Trophoblast cell (in vitro differentiated cells and primary cell): ENCODE measurements around the gene PTPRN.
"Not testable (repeated sequence)": the region's sequence is repeated elsewhere in the genome, so short reads cannot be mapped to it uniquely, and the experiment has no call there.

Experiments
- DNase-seq, 2 donors: peaks; one replicate each; pipeline ENCODE4 v3.0.0-alpha.2; 2016
- H2AFZ ChIP-seq: 2 replicates; pipeline ENCODE4 v1.6.1; 2013; ENCODE audit warnings: low read length, moderate library complexity, mild to moderate bottlenecking; ENCODE audit not compliant: insufficient read depth, poor library complexity
- H2AK5ac ChIP-seq: 2 replicates; pipeline ENCODE4 v1.6.1; 2013; ENCODE audit warnings: mild to moderate bottlenecking, low read length
- H2BK120ac ChIP-seq: 2 replicates; pipeline ENCODE4 v1.6.1; 2013; ENCODE audit warnings: low read length, mild to moderate bottlenecking, moderate library complexity; ENCODE audit not compliant: insufficient read depth, poor library complexity
- H2BK12ac ChIP-seq: 2 replicates; pipeline ENCODE4 v1.6.1; 2013; ENCODE audit warnings: mild to moderate bottlenecking, low read length, moderate library complexity
- H2BK5ac ChIP-seq: 2 replicates; pipeline ENCODE4 v1.6.1; 2013; ENCODE audit warnings: low read length, low read depth, moderate library complexity, mild to moderate bottlenecking; ENCODE audit not compliant: poor library complexity
- H3K14ac ChIP-seq: 2 replicates; pipeline ENCODE4 v1.6.1; 2013; ENCODE audit warnings: mild to moderate bottlenecking, low read length
- H3K18ac ChIP-seq: 2 replicates; pipeline ENCODE4 v1.6.1; 2013; ENCODE audit warnings: mild to moderate bottlenecking, low read length
- H3K23ac ChIP-seq: 2 replicates; pipeline ENCODE4 v1.6.1; 2013; ENCODE audit warnings: low read length
- H3K27ac ChIP-seq: 2 replicates; pipeline ENCODE4 v1.5.1; 2013; ENCODE audit warnings: low read depth, mild to moderate bottlenecking, inconsistent platforms, low read length, moderate library complexity
- H3K27me3 ChIP-seq: 2 replicates; pipeline ENCODE4 v1.6.1; 2013; ENCODE audit warnings: inconsistent platforms, mild to moderate bottlenecking, low read length, moderate library complexity; ENCODE audit not compliant: insufficient read depth
- H3K36me3 ChIP-seq, 2 experiments: 1 replicate in 1 of 2; 2 replicates in 1 of 2; pipeline ENCODE4 v1.6.1; 2013; ENCODE audit warnings: low read length in 2 of 2, mild to moderate bottlenecking in 2 of 2, moderate library complexity in 1 of 2; ENCODE audit not compliant: insufficient read depth in 2 of 2, control insufficient read depth in 1 of 2
- H3K4ac ChIP-seq: 2 replicates; pipeline ENCODE4 v1.6.1; 2013; ENCODE audit warnings: low read depth, mild to moderate bottlenecking, low read length, moderate library complexity
- H3K4me1 ChIP-seq, 2 experiments: 1 replicate in 1 of 2; 2 replicates in 1 of 2; pipeline ENCODE4 v1.6.1; 2013; ENCODE audit warnings: low read length in 2 of 2, mild to moderate bottlenecking in 2 of 2, moderate library complexity in 1 of 2; ENCODE audit not compliant: insufficient read depth in 2 of 2, control insufficient read depth in 1 of 2
- H3K4me2 ChIP-seq: 2 replicates; pipeline ENCODE4 v1.6.1; 2013; ENCODE audit warnings: inconsistent platforms, mild to moderate bottlenecking, low read length, moderate library complexity
- H3K4me3 ChIP-seq: 2 replicates; pipeline ENCODE4 v1.5.1; 2013; ENCODE audit warnings: mild to moderate bottlenecking, low read depth, low read length, inconsistent platforms
- H3K79me1 ChIP-seq: one replicate; pipeline ENCODE4 v1.6.1; 2013; ENCODE audit warnings: low read length
- H3K79me2 ChIP-seq: 2 replicates; pipeline ENCODE4 v1.6.1; 2013; ENCODE audit warnings: low read length, mild to moderate bottlenecking; ENCODE audit not compliant: control insufficient read depth, insufficient read depth, poor library complexity
- H3K9ac ChIP-seq: 2 replicates; pipeline ENCODE4 v1.6.1; 2013; ENCODE audit warnings: mild to moderate bottlenecking, low read length
- H3K9me3 ChIP-seq: 2 replicates; pipeline ENCODE4 v1.6.1; 2013; ENCODE audit warnings: low read depth, mild to moderate bottlenecking, control low read depth, inconsistent platforms, low read length; ENCODE audit not compliant: insufficient read depth
- H4K12ac ChIP-seq: 2 replicates; pipeline ENCODE4 v1.6.1; 2013; ENCODE audit warnings: low read depth, mild to moderate bottlenecking, low read length, moderate library complexity
- H4K8ac ChIP-seq: 2 replicates; pipeline ENCODE4 v1.6.1; 2013; ENCODE audit warnings: low read depth, mild to moderate bottlenecking, low read length, moderate library complexity
- H4K91ac ChIP-seq: one replicate; pipeline ENCODE4 v1.6.1; 2013; ENCODE audit warnings: low read depth, mild to moderate bottlenecking, low read length, moderate library complexity
- WGBS: extraction: QIAGEN DNeasy Blood & Tissue Kit; methylation state at CpG from one replicate; pipeline ENCODE4 v1.1.7; 2013; ENCODE audit warnings: missing lambda C conversion rate; ENCODE audit not compliant: insufficient read length, insufficient coverage; ENCODE audit errors: extremely low coverage; 5-methylcytosine and 5-hydroxymethylcytosine counted together

The PTPRN gene

GRCh38 chr2:219289195-219289536, 20.0 kb downstream of the PTPRN start:
- Histone ChIP-seq H3K4me1 (peaks cover 14 to 20% of the 10 kb centered on the region in 2 experiments), H2BK12ac (no peak overlapping the region), H3K18ac (no peak overlapping the region), H3K9me3 (no peaks in the 10 kb centered on the region), H4K12ac (no peak overlapping the region), H3K4ac (no peak overlapping the region), H4K91ac (no peak overlapping the region), H3K79me2 (peaks cover 3% of the 10 kb centered on the region), H4K8ac (no peak overlapping the region), H2BK120ac (no peak overlapping the region), H3K4me3 (no peak overlapping the region), H3K4me2 (no peak overlapping the region), H3K23ac (no peak overlapping the region), H3K27ac (no peak overlapping the region), H3K79me1 (peaks cover 11% of the 10 kb centered on the region), H3K9ac (no peak overlapping the region), H2BK5ac (no peak overlapping the region), H2AK5ac (no peak overlapping the region), H3K14ac (no peak overlapping the region), H3K27me3 (no peaks in the 10 kb centered on the region), H2AFZ (no peak overlapping the region), H3K36me3 (peaks cover 10 to 20% of the 10 kb centered on the region in 2 experiments)
- WGBS, result no CpG with 5 or more reads among the region's 6 CpGs
- no peak for DNase-seq

- DNase-seq, result no peak
- peak overlapping the region; percentile 35 for H2BK120ac ChIP-seq
- no peak overlapping the region for H3K4me2 ChIP-seq
Measured at GRCh38 chr2:219287580-219288265, 21.5 kb downstream of the PTPRN start.

GRCh38 chr2:219287116-219287440, 22.1 kb downstream of the PTPRN start:
- not testable (repeated sequence) for H3K9me3 ChIP-seq, H2AFZ ChIP-seq, H3K4ac ChIP-seq, H3K79me2 ChIP-seq, H2BK5ac ChIP-seq, H3K27me3 ChIP-seq, H3K4me2 ChIP-seq, H4K12ac ChIP-seq, H2AK5ac ChIP-seq, H3K23ac ChIP-seq, H3K4me3 ChIP-seq, H3K9ac ChIP-seq, H4K8ac ChIP-seq, H3K18ac ChIP-seq, DNase-seq
- peaks cover 24 to 36% of the 10 kb centered on the region in 2 experiments for H3K36me3 ChIP-seq
- H4K91ac ChIP-seq, result peak overlapping the region; percentile 66
- H3K14ac ChIP-seq, result peak overlapping the region; percentile 6
- H2BK12ac ChIP-seq, result peak overlapping the region; percentile 37
- H3K4me1 ChIP-seq, result peaks cover 14 to 20% of the 10 kb centered on the region in 2 experiments
- H3K79me1 ChIP-seq, result peaks cover 11% of the 10 kb centered on the region
- WGBS, result no CpG with 5 or more reads among the region's 6 CpGs
- H2BK120ac ChIP-seq, result peak overlapping the region; percentile 13
- peak overlapping the region; percentile 78 for H3K27ac ChIP-seq

More at GRCh38 chr2:219287580-219288265, 21.5 kb downstream of the PTPRN start:
- Histone ChIP-seq H2BK5ac (peak overlapping the region; percentile 18), H3K14ac (no peak overlapping the region), H3K9ac (no peak overlapping the region), H4K91ac (peak overlapping the region; percentile 33), H3K27me3 (no peaks in the 10 kb centered on the region), H2AFZ (no peak overlapping the region), H2AK5ac (no peak overlapping the region), H4K8ac (no peak overlapping the region), H3K4me1 (peaks cover 14 to 20% of the 10 kb centered on the region in 2 experiments), H4K12ac (no peak overlapping the region), H3K36me3 (peaks cover 23 to 33% of the 10 kb centered on the region in 2 experiments), H3K4me3 (no peak overlapping the region), H3K4ac (no peak overlapping the region), H3K27ac (peak overlapping the region; percentile 78), H3K79me1 (peaks cover 11% of the 10 kb centered on the region), H2BK12ac (no peak overlapping the region), H3K79me2 (peaks cover 3% of the 10 kb centered on the region), H3K23ac (no peak overlapping the region), H3K18ac (no peak overlapping the region), H3K9me3 (no peaks in the 10 kb centered on the region)
- no CpG with 5 or more reads among the region's 10 CpGs for WGBS

GRCh38 chr2:219286436-219287115, 22.6 kb downstream of the PTPRN start:
- peak overlapping the region; percentile 34 for H3K4ac ChIP-seq
- peaks cover 11% of the 10 kb centered on the region for H3K79me1 ChIP-seq
- peak overlapping the region; percentile 13 for H2BK120ac ChIP-seq
- peak overlapping the region; percentile 23 for H2AFZ ChIP-seq
- H3K79me2 ChIP-seq, result peaks cover 3% of the 10 kb centered on the region
- no peak for DNase-seq
- peak overlapping the region; percentile 49 for H3K27ac ChIP-seq
- H3K27me3 ChIP-seq, result no peaks in the 10 kb centered on the region
- peaks cover 29 to 41% of the 10 kb centered on the region in 2 experiments for H3K36me3 ChIP-seq
- H2AK5ac ChIP-seq, result peak overlapping the region; percentile 85
- peak overlapping the region; percentile 66 for H4K91ac ChIP-seq
- H3K4me2 ChIP-seq, result no peak overlapping the region
- H3K14ac ChIP-seq, result peak overlapping the region; percentile 63
- H4K8ac ChIP-seq, result peak overlapping the region; percentile 61
- H3K9ac ChIP-seq, result no peak overlapping the region
- H3K9me3 ChIP-seq, result no peaks in the 10 kb centered on the region
- H3K4me3 ChIP-seq, result no peak overlapping the region
- H3K23ac ChIP-seq, result no peak overlapping the region
- peak overlapping the region; percentile 58 for H2BK5ac ChIP-seq
- peak overlapping the region; percentile 48 for H3K18ac ChIP-seq
- H3K4me1 ChIP-seq, result peaks cover 14 to 20% of the 10 kb centered on the region in 2 experiments
- H2BK12ac ChIP-seq, result peak overlapping the region; percentile 37
- peak overlapping the region; percentile 28 for H4K12ac ChIP-seq
- WGBS, result no CpG with 5 or more reads among the region's 12 CpGs
